ENCODE data around the gene TAX1BP1.
A peak's percentile ranks its signal among the peaks of the same experiment; 100 is the strongest.

The TAX1BP1 gene

GRCh38 chr7:27708485-27708884 is 31.5 kb upstream of the TAX1BP1 start:
- TF ChIP-seq CTCF (IDR thresholded peaks at IDR 0.05; ENCODE audit: low read depth, low read length) (no peak), MAX (IDR thresholded peaks at IDR 0.05; ENCODE audit: low read depth, low read length) (no peak), POLR2A (IDR thresholded peaks at IDR 0.05; ENCODE audit: extremely low read depth, insufficient read length) (no peak), MYC (IDR thresholded peaks at IDR 0.05; ENCODE audit: low read depth, low read length) (no peak)
- H3K4me3 ChIP-seq (ENCODE audit: low read depth, low read length), result no peak overlapping the region
- DNase-seq (ENCODE audit: low read depth), result no peak

GRCh38 chr7:27709137-27710075 is 30.6 kb upstream of the TAX1BP1 start:
- TF ChIP-seq MAX (IDR thresholded peaks at IDR 0.05; ENCODE audit: low read depth, low read length), result no peak
- H3K4me3 ChIP-seq (ENCODE audit: low read depth, low read length), result no peak overlapping the region
- DNase-seq (ENCODE audit: low read depth), result no peak

GRCh38 chr7:27712217-27712616 is 27.7 kb upstream of the TAX1BP1 start:
- no peak overlapping the region for H3K4me3 ChIP-seq (ENCODE audit: low read depth, low read length)
- no peak for DNase-seq (ENCODE audit: low read depth)
- TF ChIP-seq CTCF (IDR thresholded peaks at IDR 0.05; ENCODE audit: low read depth, low read length) (no peak), MAX (IDR thresholded peaks at IDR 0.05; ENCODE audit: low read depth, low read length) (no peak), MYC (IDR thresholded peaks at IDR 0.05; ENCODE audit: low read depth, low read length) (no peak), POLR2A (IDR thresholded peaks at IDR 0.05; ENCODE audit: extremely low read depth, insufficient read length) (no peak)

GRCh38 chr7:27714831-27715444 is 25.0 kb upstream of the TAX1BP1 start:
- TF ChIP-seq MYC (IDR thresholded peaks at IDR 0.05; ENCODE audit: low read depth, low read length), result no peak
- TF ChIP-seq POLR2A (IDR thresholded peaks at IDR 0.05; ENCODE audit: extremely low read depth, insufficient read length), result no peak
- no peak for TF ChIP-seq CTCF (IDR thresholded peaks at IDR 0.05; ENCODE audit: low read depth, low read length)
- no peak for TF ChIP-seq MAX (IDR thresholded peaks at IDR 0.05; ENCODE audit: low read depth, low read length)
- no peak overlapping the region for H3K4me3 ChIP-seq (ENCODE audit: low read depth, low read length)
- DNase-seq (ENCODE audit: low read depth), result no peak

- H3K4me3 ChIP-seq (ENCODE audit: low read depth, low read length), result no peak overlapping the region
- TF ChIP-seq MAX (IDR thresholded peaks at IDR 0.05; ENCODE audit: low read depth, low read length), result no peak
- TF ChIP-seq CTCF (IDR thresholded peaks at IDR 0.05; ENCODE audit: low read depth, low read length), result peak; percentile 25
- TF ChIP-seq MYC (IDR thresholded peaks at IDR 0.05; ENCODE audit: low read depth, low read length), result no peak
- no peak for TF ChIP-seq POLR2A (IDR thresholded peaks at IDR 0.05; ENCODE audit: extremely low read depth, insufficient read length)
- DNase-seq (ENCODE audit: low read depth), result peak; percentile 57
Measured at GRCh38 chr7:27723085-27723484, 16.9 kb upstream of the TAX1BP1 start.

GRCh38 chr7:27727058-27727457 is 12.9 kb upstream of the TAX1BP1 start:
- no peak for DNase-seq (ENCODE audit: low read depth)

More at GRCh38 chr7:27727058-27727457, 12.9 kb upstream of the TAX1BP1 start:
- TF ChIP-seq CTCF (IDR thresholded peaks at IDR 0.05; ENCODE audit: low read depth, low read length), result no peak
- TF ChIP-seq MAX (IDR thresholded peaks at IDR 0.05; ENCODE audit: low read depth, low read length), result no peak
- TF ChIP-seq MYC (IDR thresholded peaks at IDR 0.05; ENCODE audit: low read depth, low read length), result no peak
- TF ChIP-seq POLR2A (IDR thresholded peaks at IDR 0.05; ENCODE audit: extremely low read depth, insufficient read length), result no peak
- H3K4me3 ChIP-seq (ENCODE audit: low read depth, low read length), result no peak overlapping the region

All from NB4 (cell line).